HG03039 (cell line): ENCODE results near the gene ZNF646.
A peak's percentile ranks its signal among the peaks of the same experiment; 100 is the strongest.

Source experiments
- ATAC-seq: cut with Tn5 transposase; IDR thresholded peaks from one replicate; pipeline ENCODE4 v1.9.1; 2021; ENCODE audit warnings: mild to moderate bottlenecking, moderate library complexity; ENCODE audit not compliant: unreplicated experiment

ZNF646 gene

GRCh38 chr16:31073970-31074813 lies at the start of gene ZNF646, which contains the start of gene ZNF668:
ZNF646 (plus strand) TSS chr16:31074422; CDS start chr16:31076325, 1,903 bp downstream.
ZNF668 (minus strand) TSS chr16:31074240; CDS start chr16:31064459, 9,781 bp downstream.
- ATAC-seq = peak; percentile 57

GRCh38 chr16:31025339-31025738 lies 48.9 kb upstream of the ZNF646 start:
- ATAC-seq = no peak

- ATAC-seq = no peak
Observed at GRCh38 chr16:31029272-31029671, 45.0 kb upstream of the ZNF646 start.

- ATAC-seq = no peak
Observed at GRCh38 chr16:31031276-31031675, 42.9 kb upstream of the ZNF646 start.

- peak; percentile 79 for ATAC-seq
Observed at GRCh38 chr16:31032736-31033708, 41.2 kb upstream of the ZNF646 start, which contains the start of gene STX4. STX4 (plus strand) TSS chr16:31033558; CDS start chr16:31033806, 248 bp downstream.

- ATAC-seq = no peak
Observed at GRCh38 chr16:31033709-31034492, 40.3 kb upstream of the ZNF646 start.

- ATAC-seq = no peak
Observed at GRCh38 chr16:31036691-31037090, 37.5 kb upstream of the ZNF646 start.

- no peak for ATAC-seq
Observed at GRCh38 chr16:31038993-31039392, 35.2 kb upstream of the ZNF646 start.

- no peak for ATAC-seq
Observed at GRCh38 chr16:31042866-31043265, 31.4 kb upstream of the ZNF646 start.

- ATAC-seq = no peak
Observed at GRCh38 chr16:31043352-31043751, 30.9 kb upstream of the ZNF646 start.

GRCh38 chr16:31043898-31044481 lies 30.2 kb upstream of the ZNF646 start:
- no peak for ATAC-seq

- ATAC-seq = no peak
Observed at GRCh38 chr16:31050280-31051030, 23.8 kb upstream of the ZNF646 start.

GRCh38 chr16:31052114-31052513 lies 22.1 kb upstream of the ZNF646 start:
- ATAC-seq = no peak

- no peak for ATAC-seq
Observed at GRCh38 chr16:31055613-31056012, 18.6 kb upstream of the ZNF646 start.

GRCh38 chr16:31061126-31061812 lies 13.0 kb upstream of the ZNF646 start:
- no peak for ATAC-seq

- no peak for ATAC-seq
Observed at GRCh38 chr16:31061813-31062440, 12.3 kb upstream of the ZNF646 start.

- ATAC-seq = no peak
Observed at GRCh38 chr16:31063495-31063842, 10.8 kb upstream of the ZNF646 start.

GRCh38 chr16:31063843-31064611 lies 10.2 kb upstream of the ZNF646 start:
- ATAC-seq = no peak
